DMS 273 (cell line): ENCODE results near the gene FBXO47.
"Not testable (repeated sequence)": the region's sequence is repeated elsewhere in the genome, so short reads cannot be mapped to it uniquely, and the experiment has no call there.

ENCODE experiments used
- DNase-seq: peaks from one replicate; lab custom pipeline; 2025; ENCODE audit not compliant: unreplicated experiment; lab: John Stamatoyannopoulos, UW

FBXO47 gene

GRCh38 chr17:38925263-38925995, 41.8 kb downstream of the FBXO47 start, which contains the start of gene LASP1NB:
Gene LASP1NB, plus strand, starts transcription at chr17:38925614.
- no peak for DNase-seq

- DNase-seq: peak; percentile 82
Measured at GRCh38 chr17:38922538-38923297, 44.5 kb downstream of the FBXO47 start.

GRCh38 chr17:38921756-38922411, 45.3 kb downstream of the FBXO47 start:
- no peak for DNase-seq

GRCh38 chr17:38920374-38921291, 46.6 kb downstream of the FBXO47 start:
- no peak for DNase-seq

GRCh38 chr17:38919316-38920078, 47.7 kb downstream of the FBXO47 start:
- DNase-seq: no peak

DNA sequence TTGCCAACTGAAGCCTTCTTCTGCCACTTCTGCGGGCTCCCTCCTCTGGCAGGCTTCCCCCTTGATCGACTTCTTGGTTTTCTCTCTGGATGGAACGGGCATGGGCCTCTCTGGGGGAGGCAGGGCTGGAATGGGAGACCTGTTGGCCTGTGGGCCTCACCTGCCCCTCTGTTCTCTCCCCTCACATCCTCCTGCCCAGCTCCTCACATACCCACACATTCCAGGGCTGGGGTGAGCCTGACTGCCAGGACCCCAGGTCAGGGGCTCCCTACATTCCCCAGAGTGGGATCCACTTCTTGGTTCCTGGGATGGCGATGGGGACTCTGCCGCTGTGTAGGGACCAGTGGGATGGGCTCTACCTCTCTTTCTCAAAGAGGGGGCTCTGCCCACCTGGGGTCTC, 48.3 kb downstream of the FBXO47 start:
- no peak for DNase-seq

DNA sequence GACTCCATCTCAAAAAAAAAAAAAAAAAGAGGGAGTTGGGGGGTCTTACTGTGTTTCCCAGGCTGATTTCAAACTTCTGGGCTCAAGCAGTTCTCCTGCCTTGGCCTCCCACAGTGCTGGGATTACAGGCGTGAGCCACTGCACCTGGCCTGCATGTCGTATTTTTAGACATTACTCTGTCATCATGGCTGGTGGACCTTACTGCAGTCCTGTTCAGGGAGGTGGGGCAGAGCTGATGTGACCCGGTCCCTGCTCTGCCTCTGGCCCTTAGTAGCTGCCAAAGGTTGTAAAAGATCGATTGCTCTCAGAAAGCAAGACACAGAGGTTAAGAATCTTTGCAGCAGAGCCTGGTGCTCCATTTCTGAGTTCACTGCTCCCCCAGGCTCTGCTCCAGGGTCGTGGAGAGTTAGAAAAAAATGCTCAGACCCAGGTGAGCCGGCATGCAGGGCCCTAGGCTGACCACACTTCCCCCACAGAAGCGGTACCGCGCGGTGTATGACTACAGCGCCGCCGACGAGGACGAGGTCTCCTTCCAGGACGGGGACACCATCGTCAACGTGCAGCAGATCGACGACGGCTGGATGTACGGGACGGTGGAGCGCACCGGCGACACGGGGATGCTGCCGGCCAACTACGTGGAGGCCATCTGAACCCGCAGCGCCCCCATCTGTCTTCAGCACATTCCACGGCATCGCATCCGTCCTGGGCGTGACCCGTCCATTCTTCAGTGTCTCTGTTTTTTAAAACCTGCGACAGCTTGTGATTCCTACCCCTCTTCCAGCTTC, 48.9 kb downstream of the FBXO47 start:
- no peak for DNase-seq

DNA sequence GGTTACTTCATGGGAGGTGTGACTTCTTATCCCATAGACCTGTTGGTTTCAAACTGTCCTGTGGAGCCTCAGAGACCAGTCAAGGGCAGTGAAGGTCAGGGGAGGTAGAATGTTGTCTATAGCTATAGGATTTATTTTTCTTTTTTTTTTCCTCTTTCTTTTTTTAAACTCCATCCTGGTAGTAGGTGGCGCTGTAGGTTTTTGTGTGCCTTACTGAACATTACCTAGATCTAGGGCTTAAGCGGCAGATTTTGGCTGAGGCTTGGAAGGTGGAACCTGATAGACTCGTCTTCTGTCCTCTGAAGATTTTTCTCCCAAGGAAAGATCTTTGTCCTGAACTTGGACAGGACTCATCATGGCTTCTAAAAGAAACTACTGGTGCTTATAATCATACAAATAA, 49.9 kb downstream of the FBXO47 start:
- DNase-seq: no peak

DNA sequence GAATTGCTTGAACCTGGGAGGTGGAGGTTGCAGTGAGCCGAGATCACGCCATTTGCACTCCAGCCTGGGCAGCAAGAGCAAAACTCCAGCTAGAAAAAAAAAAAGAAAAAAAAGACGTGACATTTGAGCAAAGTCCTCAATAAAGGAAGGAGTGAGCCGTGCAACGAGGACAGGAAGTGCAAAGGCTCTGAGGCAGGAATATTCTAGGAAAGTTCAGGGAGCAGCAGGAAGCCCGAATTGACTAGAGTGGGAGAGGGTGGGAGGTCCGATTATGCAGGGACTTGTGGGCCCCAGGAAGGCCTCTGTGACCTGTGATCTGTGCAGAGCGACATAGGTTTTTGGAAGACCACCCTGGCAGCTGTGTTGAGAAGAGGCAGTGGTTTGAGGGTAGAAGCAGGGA, 50.4 kb downstream of the FBXO47 start:
- no peak for DNase-seq

DNA sequence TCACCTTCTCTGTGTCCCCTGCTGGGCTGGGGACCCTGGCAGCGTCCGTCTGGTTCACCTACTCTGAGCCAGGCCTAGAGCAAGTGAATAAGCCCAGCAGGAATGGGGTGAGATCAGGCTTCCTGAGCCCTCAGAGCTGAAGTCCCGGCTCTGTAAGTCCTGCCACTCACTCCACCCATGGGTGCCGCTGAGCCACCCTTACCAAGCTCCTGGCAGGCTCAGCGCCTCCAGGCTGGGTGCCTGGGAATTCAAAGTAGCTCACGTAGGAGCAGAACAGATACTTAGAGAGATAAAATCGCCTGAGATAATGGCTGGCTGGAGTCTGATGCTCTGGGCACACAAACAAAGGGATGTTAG, 51.6 kb downstream of the FBXO47 start:
- DNase-seq: no peak

DNA sequence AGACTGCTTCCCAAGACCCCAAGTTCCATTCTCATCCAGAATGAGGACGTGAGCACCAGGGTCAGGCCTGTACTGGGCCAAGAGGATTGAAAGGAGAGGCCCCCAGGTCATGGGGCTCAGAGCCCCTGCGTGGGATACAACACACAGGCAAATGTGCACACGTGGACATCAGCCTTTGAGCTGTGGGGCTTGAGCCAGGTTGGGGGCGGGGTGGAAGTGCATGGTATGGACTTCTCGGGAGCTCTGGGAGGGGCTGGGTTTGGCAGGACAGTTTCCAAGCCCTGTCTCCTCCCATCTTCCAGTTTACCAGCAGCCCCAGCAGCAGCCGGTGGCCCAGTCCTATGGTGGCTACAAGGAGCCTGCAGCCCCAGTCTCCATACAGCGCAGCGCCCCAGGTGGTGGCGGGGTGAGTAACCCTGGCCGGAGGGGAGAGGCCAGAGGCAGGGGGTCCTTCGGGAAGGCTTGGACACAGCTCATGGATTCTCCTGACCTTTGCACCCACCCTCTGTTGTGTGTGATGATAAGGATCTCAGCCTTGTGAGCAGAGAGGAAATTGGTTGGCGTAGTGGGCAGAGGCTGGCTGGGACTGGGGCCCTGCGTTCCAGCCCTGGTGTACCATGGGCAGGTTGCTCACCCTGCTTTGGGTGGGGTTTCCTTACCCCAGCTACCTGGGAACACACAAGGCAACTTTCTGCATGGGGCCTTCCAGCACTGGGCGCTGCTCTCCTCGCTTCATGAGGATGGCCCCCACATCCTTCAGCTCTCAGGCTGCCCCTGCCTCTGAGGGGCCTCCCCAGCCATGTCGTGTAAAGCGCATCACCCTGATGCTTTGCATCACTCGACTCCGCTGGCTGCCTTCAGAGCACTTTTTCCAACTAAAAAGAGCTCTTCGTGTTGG, 52.2 kb downstream of the FBXO47 start:
- DNase-seq: no peak

DNA sequence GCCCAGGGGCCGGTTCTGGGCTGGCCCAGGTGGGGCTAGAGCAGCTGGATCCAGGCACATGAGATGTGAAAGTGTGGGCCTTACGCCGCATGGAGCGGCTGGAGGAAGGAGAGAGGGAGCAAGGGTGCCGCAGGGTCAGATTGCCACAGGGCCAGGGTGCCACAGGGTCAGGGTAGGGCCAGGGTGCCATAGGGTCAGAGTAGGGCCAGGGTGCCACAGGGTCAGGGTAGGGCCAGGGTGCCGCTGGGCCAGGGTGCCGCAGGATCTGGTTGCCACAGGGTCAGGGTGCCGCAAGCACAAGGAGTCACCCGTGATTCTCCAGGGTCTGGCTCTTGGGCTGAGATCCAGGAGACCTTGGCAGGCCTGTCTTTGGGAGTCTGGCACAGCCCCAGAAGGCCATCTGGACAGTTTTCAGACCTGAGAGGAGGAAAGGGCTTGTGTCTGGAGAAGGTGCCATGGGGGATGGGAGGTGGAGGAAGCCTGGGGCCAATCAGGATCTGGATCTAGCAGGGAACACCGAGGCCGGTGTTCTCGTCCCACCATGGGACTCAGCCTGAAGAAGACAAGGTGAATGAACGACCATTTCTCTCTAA, 54.9 kb downstream of the FBXO47 start:
- peak; percentile 89 for DNase-seq

- DNase-seq: not testable (repeated sequence)
Measured at GRCh38 chr17:38911731-38912081, 55.5 kb downstream of the FBXO47 start.

- DNase-seq: no peak
Measured at GRCh38 chr17:38911081-38911730, 56.0 kb downstream of the FBXO47 start.

GRCh38 chr17:38910325-38910724, 56.9 kb downstream of the FBXO47 start:
- no peak for DNase-seq

DNA sequence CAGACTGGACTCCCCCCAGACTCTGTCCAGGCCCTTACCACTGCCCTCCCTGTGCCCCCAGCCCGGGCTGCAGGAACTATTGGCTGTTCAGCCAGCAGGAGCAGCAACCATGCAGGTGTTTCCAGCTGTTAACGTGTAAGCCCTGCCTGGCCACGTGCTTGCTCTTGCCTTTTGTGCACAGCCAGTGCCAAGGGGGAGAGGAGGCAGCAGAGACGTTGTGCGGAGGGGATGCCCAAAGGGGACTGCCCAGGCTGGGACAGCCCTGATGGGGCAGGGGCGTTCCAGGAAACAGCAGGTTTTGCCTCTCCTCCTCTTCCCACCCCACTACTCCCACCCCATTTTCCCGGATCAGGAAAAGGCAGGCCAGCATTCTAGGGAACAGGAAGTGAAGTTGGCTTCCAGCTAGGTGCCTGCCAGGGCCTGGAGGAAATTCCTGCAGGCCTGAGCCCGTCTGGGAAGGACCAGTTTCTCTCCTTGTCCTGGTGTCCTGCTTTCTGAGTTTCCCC, 58.5 kb downstream of the FBXO47 start:
- no peak for DNase-seq

DNA sequence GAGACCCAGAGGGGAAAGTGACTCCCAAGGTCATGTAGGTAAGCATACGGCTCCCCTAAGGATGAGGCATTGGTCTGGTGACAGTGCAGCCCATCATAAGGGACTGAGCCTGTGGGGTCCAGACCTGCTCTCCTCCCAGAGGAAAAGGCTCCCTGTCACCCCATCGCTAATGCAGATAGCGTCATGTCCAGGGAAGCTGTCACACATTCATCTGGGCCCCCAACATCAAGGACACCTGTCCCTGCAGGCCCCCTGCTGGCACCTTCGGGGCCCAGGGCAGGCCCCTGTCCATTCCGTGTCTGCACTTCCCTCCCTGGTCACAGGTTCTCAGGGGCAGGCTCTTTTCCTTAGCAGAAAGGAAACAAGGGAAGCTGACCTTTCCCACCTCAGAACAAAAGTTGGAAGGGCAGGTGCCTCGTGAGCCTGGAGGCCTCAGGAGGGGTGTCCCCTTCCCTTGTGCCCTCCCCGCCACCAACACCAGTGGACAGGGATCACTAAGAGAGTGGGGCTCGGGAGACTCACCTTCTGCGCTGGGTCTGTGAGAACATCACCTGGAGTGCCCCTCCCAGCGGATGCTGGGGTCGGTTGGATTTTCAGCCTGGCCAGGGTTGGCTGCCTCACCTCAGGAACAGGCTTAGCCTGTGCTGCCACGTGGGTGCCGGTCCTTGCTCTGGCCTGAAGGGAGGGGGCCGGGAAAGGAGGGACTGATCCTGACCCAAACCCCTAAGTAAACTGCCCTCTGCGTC, 59.1 kb downstream of the FBXO47 start:
- DNase-seq: no peak
